ENCODE data around the gene TSACC. TPM values are rescaled to one million over a fixed set of nuclear protein-coding genes. Genes with fewer than 3 reads are reported as not detected.

The TSACC gene
- total RNA-seq, 1 experiment from 2014 or later: 3.6 TPM

GRCh38 chr1:156383023-156383422, 44.7 kb downstream of the TSACC start:
- no peak overlapping the region for H3K27ac ChIP-seq (ENCODE audit: low read length)

DNA sequence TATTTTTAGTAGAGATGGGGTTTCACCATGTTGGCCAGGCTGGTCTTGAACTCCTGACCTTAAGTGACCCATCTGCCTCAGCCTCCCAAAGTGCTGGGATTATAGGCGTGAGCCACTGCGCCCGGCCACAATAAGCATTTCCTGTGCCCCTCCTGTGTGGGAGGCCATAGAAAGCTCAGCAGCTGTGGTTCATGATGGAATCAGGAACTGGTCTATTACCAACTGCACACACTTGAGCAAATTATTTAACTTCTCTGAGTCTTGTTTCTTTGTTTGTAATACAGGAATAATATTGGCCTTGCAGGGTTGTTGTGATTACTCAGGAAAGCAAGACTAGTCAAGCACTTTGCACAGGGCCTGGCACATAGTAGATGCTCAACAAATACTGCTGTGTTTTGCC, 45.7 kb downstream of the TSACC start:
- Histone ChIP-seq H3K36me3 (ENCODE audit: control insufficient read depth, insufficient read depth, low read length) (no peaks in the 10 kb centered on the region), H3K4me1 (ENCODE audit: control insufficient read depth, insufficient read depth, low read length) (no peaks in the 10 kb centered on the region), H3K4me3 (ENCODE audit: low read depth in 2 of 2, low read length in 2 of 2) (no peak overlapping the region), H3K27me3 (ENCODE audit: control insufficient read depth, insufficient read depth, low read length) (no peaks in the 10 kb centered on the region), H3K27ac (ENCODE audit: low read length) (no peak overlapping the region), H3K9me3 (ENCODE audit: control insufficient read depth, insufficient read depth, low read depth, low read length) (no peaks in the 10 kb centered on the region)
- intact Hi-C loops (cut with micrococcal nuclease; ENCODE audit: unreplicated experiment) (no loop called here), in situ Hi-C loops (cut with HindIII; ENCODE audit: low pct_unique_long_range_greater_than_20kb, low sequenced_read_pairs) (no loop called here)
- TF ChIP-seq, protein P1, sequence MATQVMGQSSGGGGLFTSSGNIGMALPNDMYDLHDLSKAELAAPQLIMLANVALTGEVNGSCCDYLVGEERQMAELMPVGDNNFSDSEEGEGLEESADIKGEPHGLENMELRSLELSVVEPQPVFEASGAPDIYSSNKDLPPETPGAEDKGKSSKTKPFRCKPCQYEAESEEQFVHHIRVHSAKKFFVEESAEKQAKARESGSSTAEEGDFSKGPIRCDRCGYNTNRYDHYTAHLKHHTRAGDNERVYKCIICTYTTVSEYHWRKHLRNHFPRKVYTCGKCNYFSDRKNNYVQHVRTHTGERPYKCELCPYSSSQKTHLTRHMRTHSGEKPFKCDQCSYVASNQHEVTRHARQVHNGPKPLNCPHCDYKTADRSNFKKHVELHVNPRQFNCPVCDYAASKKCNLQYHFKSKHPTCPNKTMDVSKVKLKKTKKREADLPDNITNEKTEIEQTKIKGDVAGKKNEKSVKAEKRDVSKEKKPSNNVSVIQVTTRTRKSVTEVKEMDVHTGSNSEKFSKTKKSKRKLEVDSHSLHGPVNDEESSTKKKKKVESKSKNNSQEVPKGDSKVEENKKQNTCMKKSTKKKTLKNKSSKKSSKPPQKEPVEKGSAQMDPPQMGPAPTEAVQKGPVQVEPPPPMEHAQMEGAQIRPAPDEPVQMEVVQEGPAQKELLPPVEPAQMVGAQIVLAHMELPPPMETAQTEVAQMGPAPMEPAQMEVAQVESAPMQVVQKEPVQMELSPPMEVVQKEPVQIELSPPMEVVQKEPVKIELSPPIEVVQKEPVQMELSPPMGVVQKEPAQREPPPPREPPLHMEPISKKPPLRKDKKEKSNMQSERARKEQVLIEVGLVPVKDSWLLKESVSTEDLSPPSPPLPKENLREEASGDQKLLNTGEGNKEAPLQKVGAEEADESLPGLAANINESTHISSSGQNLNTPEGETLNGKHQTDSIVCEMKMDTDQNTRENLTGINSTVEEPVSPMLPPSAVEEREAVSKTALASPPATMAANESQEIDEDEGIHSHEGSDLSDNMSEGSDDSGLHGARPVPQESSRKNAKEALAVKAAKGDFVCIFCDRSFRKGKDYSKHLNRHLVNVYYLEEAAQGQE (IDR thresholded peaks at IDR 0.05; ENCODE audit: insufficient read depth in 1 of 2, low read depth in 2 of 2, low read length in 1 of 2): no peak
- no peak for TF ChIP-seq TCF7L2 (IDR thresholded peaks at IDR 0.05; ENCODE audit: low read depth, low read length)
- TF ChIP-seq SIN3A (IDR thresholded peaks at IDR 0.05; ENCODE audit: borderline replicate concordance, insufficient read depth, low read depth, low read length): no peak
- no peak for TF ChIP-seq POLR2AphosphoS5 (IDR thresholded peaks at IDR 0.05; ENCODE audit: low read depth, low read length)
- no peak for TF ChIP-seq CTCF (IDR thresholded peaks at IDR 0.05)
- ATAC-seq (no peak), DNase-seq (ENCODE audit: low read depth, low spot score) (no peak)
- no TSS peak for BruUV-seq (replicated peaks)
- CTCF ChIA-PET: interaction anchor here (0.6 to 2.2 kb wide), 4 partner anchors 25 to 62 kb away, joined by 3 to 12 read pairs (median 8); no protein-coding TSS in a partner anchor
- POLR2A ChIA-PET: no interaction called here

More at GRCh38 chr1:156383023-156383422, 44.7 kb downstream of the TSACC start:
- ChIA-PET POLR2A (no interaction called here), CTCF (interaction anchor here (1.3 to 2.1 kb wide), 2 partner anchors 59 to 63 kb away, joined by 4 to 7 read pairs; no protein-coding TSS in a partner anchor)
- in situ Hi-C loops (cut with HindIII; ENCODE audit: low pct_unique_long_range_greater_than_20kb, low sequenced_read_pairs) (no loop called here), intact Hi-C loops (cut with micrococcal nuclease; ENCODE audit: unreplicated experiment) (loop anchor here (2.0 kb wide), 1 partner anchor 226 kb away; no protein-coding TSS in a partner anchor)
- Histone ChIP-seq H3K27me3 (ENCODE audit: control insufficient read depth, insufficient read depth, low read length) (no peaks in the 10 kb centered on the region), H3K4me1 (ENCODE audit: control insufficient read depth, insufficient read depth, low read length) (no peaks in the 10 kb centered on the region), H3K9me3 (ENCODE audit: control insufficient read depth, insufficient read depth, low read depth, low read length) (no peaks in the 10 kb centered on the region), H3K36me3 (ENCODE audit: control insufficient read depth, insufficient read depth, low read length) (no peaks in the 10 kb centered on the region), H3K4me3 (ENCODE audit: low read depth in 2 of 2, low read length in 2 of 2) (no peak overlapping the region)
- peak; percentile 52 for DNase-seq (ENCODE audit: low read depth, low spot score)
- no TSS peak for BruUV-seq (replicated peaks)
- ATAC-seq: peak; percentile 95
- peak; percentile 96 for TF ChIP-seq CTCF (IDR thresholded peaks at IDR 0.05)
- TF ChIP-seq SIN3A (IDR thresholded peaks at IDR 0.05; ENCODE audit: borderline replicate concordance, insufficient read depth, low read depth, low read length): no peak

All from Panc1 (cell line).